22Rv1 (cell line): ENCODE measurements around the gene OR1K1.
A peak's percentile ranks its signal among the peaks of the same experiment; 100 is the strongest.
"Not testable (repeated sequence)": the region's sequence is repeated elsewhere in the genome, so short reads cannot be mapped to it uniquely, and the experiment has no call there.

Experiments used
- H3K27ac ChIP-seq: fragments of 450-650 bp; 2 replicates; pipeline ENCODE4 v1.5.1; 2017
- ZFX ChIP-seq: fragments of 450-650 bp; IDR thresholded peaks from 2 replicates; pipeline ENCODE4 v1.6.1; 2017; ENCODE audit warnings: antibody characterized with exemption, borderline replicate concordance
- TF ChIP-seq, protein P1 (sequence below): fragments of 450-650 bp; IDR thresholded peaks from 2 replicates; pipeline ENCODE4 v1.5.1; 2017; ENCODE audit warnings: mild to moderate bottlenecking

OR1K1 gene

DNA sequence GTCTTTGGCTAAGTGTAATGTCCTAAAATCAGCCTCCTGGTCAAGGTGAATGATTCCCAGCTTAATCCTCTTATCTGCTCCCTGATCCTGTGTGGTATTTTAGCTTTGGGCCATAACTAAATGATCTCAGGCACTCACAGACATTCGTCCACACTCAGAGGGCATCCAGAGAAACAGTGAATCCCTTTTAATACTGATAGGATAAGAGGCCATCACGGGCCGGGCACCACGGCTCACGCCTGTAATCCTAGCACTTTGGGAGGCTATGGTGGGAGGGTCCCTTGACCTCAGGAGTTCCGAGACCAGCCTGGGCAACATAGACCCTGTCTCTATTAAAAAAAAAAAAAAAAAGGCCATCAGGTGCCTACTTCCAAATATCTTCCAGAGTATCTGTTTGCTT lies 22.1 kb downstream of the OR1K1 start:
- H3K27ac ChIP-seq = no peak overlapping the region
- TF ChIP-seq ZFX = no peak
- TF ChIP-seq, protein P1, sequence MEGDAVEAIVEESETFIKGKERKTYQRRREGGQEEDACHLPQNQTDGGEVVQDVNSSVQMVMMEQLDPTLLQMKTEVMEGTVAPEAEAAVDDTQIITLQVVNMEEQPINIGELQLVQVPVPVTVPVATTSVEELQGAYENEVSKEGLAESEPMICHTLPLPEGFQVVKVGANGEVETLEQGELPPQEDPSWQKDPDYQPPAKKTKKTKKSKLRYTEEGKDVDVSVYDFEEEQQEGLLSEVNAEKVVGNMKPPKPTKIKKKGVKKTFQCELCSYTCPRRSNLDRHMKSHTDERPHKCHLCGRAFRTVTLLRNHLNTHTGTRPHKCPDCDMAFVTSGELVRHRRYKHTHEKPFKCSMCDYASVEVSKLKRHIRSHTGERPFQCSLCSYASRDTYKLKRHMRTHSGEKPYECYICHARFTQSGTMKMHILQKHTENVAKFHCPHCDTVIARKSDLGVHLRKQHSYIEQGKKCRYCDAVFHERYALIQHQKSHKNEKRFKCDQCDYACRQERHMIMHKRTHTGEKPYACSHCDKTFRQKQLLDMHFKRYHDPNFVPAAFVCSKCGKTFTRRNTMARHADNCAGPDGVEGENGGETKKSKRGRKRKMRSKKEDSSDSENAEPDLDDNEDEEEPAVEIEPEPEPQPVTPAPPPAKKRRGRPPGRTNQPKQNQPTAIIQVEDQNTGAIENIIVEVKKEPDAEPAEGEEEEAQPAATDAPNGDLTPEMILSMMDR = no peak

DNA sequence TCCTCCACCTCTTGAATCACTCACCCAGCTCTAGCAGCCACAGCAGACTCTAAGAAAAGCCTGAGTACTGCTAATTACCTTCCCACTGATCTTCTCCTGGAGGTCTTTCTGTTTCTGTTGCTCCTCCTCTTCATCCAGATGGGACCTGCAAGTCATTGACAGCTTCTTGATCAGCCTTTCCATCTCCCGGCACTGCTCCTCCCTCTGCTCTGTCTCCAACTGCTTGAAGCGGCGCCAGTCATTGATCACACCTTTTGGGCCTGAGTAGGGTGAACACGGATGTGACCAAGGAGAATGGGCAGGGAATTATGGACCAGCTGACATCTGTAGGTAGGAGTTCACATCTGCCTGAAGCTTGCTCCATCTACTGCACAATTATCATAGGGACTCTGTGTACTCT lies 23.0 kb downstream of the OR1K1 start:
- no peak overlapping the region for H3K27ac ChIP-seq
- TF ChIP-seq, protein P1 = no peak
- no peak for TF ChIP-seq ZFX

DNA sequence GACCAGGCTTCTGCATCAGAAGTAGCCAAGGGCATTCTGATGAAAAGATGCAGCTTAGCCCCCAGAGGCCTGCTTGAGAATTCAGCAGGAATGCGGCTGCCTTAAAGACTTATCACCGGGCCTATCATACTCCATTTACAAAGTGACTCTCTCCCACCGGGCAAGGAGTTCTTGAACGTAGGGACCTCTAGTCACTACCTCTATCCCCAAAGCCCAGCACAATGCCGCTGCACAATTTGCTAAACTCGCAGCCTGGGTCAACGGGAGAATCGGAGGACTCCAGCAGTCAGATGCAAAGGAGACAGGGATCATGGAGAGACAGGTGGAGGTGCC lies 27.8 kb downstream of the OR1K1 start:
- peak overlapping the region; percentile 74 for H3K27ac ChIP-seq
- no peak for TF ChIP-seq ZFX
- TF ChIP-seq, protein P1 = no peak

DNA sequence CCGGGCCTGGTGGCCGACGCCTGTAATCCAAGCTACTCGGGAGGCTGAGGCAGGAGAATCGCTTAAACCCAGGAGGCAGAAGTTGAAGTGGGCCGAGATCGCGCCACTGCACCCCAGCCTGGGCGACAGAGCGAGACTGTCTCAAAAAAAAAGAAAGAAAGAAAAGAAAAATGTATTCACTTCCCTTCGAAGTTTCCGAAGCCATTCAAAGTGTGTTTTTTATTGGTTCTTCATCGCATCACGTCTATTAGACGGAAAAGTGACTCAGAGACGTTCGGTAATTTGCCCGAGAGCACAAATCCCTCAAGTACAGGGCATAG lies 29.0 kb downstream of the OR1K1 start:
- peak overlapping the region; percentile 74 for H3K27ac ChIP-seq

DNA sequence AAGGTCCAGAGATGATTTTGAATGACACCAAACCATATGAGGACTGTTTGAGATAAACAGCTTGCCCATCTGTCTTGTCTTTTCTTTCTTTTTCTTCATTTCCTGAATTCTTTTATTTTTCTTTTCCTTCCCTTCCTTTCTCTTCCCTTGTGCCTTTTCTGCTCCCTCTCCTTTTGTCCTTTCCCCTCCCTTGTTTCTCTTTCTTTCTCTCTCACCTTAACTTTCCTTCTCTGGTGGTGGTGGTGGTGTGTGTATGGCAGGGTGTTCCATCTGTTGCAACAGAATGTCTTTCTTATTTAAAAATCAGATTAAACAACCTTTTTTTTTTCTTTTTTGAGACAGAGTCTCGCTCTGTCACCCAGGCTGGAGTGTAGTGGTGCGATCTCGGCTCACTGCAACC lies 32.3 kb downstream of the OR1K1 start:
- TF ChIP-seq ZFX = no peak
- TF ChIP-seq, protein P1 = no peak
- H3K27ac ChIP-seq = no peak overlapping the region

DNA sequence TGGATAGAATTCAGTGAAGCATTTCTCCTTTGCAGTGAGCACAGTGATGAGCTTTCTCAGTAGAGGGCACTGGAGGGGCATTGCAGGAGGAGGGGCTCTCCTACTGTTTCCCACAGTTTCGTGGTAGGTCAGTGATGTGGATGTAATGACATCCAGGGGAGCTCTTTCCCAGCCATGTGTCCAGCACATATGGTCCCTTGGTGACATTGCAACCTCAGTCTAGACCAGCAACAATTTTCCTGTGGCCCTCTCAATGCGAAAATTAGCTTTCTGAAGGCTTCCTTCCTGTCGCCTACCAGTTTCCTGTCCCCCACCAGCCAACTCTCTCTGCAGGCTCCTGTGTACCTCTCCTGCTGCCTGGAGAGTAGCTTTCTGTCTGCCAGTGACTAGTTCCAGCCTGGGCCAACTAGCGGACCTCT lies 35.4 kb downstream of the OR1K1 start:
- TF ChIP-seq, protein P1 = no peak
- TF ChIP-seq ZFX = no peak
- H3K27ac ChIP-seq = no peak overlapping the region

DNA sequence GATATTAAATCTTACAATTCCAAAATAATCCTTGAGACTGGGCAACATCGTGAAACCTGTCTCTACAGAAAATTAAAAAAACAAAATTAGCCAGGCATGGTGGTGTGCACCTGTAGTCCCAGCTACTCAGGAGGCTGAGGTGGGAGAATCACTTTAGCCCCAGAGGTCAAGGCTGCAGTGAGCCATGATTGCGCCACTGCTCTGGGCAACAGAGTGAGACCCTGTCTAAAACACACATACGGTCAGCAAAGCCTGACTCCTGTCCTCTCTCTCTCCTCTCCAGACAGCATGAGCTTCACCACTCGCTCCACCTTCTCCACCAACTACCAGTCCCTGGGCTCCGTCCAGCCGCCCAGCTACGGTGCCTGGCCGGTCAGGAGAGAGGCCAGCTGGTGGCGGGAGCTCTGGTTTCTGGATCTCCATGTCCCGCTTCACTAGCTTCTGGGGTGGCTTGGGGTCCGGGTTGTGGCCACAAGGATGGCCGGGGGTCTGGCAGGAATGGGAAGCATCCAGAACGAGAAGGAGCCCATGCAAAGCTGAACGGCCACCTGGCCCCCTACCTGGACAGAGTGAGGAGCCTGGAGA lies 37.4 kb downstream of the OR1K1 start:
- no peak overlapping the region for H3K27ac ChIP-seq
- no peak for TF ChIP-seq ZFX
- TF ChIP-seq, protein P1 = no peak

DNA sequence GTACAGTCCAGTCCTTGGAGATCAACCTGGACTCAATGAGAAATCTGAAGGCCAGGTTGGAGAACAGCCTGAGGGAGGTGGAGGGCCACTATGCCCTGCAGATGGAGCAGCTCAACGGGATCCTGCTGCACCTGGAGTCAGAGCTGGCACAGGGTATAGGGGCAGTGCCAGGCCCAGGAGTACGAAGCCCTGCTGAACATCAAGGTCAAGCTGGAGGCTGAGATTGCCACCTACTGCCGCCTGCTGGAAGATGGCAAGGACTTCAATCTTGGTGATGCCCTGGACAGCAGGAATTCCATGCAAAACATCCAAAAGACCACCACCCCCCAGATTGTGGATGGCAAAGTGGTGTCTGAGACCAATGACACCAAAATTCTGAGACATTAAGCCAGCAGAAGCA lies 38.5 kb downstream of the OR1K1 start:
- TF ChIP-seq, protein P1 = peak; percentile 38

More for the DNA sequence above, 38.5 kb downstream of the OR1K1 start:
- not testable (repeated sequence) for H3K27ac ChIP-seq
